Fibroblast of skin of left biceps (primary cell): ENCODE measurements around the gene UBE3D.

Experiments used
- DNase-seq, 2 experiments: peaks; one replicate each; pipeline ENCODE4 v3.0.0-alpha.2; 2013; ENCODE audit warnings: low read depth in 2 of 2

The UBE3D gene, protein sequence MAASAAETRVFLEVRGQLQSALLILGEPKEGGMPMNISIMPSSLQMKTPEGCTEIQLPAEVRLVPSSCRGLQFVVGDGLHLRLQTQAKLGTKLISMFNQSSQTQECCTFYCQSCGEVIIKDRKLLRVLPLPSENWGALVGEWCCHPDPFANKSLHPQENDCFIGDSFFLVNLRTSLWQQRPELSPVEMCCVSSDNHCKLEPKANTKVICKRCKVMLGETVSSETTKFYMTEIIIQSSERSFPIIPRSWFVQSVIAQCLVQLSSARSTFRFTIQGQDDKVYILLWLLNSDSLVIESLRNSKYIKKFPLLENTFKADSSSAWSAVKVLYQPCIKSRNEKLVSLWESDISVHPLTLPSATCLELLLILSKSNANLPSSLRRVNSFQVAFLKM

DNA sequence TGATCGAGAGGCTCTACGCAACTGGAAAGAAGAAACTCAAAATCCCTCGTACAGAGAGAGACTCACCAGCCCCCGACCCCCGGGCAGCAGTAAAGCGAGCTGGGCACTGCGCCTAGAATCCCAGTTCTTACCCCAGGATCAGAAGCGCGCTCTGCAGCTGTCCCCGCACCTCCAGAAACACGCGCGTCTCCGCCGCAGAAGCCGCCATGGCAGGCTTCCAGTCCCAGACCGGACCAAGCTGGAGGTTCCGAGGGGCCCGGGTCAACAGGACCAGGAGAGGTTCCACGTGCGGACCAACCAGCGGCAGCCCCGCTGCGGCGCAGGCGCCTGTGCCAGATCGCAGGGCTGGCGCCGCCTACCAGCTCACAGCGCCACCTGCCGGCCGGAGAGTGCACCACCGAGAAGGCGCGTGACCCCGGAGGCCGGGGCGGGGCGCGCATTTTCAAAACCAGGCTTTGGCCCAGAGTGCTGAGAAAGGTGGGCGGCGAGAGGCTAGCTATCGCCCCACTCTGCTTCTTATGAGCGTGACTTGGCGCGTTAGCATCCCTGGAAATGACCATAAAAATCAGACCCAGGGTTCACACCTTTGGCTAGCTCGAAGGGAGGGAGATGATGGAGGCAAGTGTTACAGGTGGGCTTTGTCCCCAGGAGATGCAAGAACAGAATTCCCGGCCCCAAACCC, at the start of gene UBE3D:
Gene UBE3D, minus strand, starts transcription at position 331 of the 682 bp plus-strand sequence. Its CDS starts 123 bp downstream, at position 208.
- DNase-seq = peak in 1 of 2 experiments; percentile 37

DNA sequence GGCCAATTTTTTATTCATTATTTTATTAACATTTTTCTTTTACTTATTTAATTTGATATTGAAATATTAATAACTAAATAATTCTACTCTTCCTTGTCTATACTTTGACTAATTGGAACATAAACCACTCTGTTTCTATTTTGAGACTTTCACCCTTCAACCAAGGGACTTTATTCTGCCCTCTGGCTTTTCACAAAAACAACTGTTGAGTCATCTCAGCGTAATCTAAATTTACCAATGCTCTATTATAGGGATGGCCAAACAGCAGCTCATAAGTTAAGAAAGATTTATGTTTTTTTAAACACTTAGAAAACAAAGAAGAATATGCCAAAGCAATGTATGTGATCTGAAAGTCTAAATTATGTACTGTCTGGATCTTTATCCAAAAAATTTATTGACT, 48.5 kb upstream of the UBE3D start:
- DNase-seq = no peak

DNA sequence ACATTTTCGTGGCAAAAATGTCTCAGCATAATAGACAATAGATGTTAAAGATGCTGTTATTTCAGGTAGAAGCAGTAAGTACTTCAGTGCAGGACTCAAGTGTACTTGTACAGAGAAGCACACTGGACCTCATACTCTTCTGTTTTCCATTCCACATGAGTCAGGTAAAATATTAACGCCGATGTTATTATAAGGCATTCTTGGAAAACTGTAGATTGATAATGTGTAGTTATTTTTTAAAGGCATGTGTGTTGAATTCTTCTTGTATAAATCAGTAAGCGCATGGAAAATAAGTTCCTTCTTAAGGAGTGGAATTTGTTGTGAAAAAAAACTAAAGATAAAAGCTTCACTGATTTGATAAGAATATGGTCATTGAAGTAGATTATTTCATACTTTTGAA, 47.6 kb upstream of the UBE3D start:
- DNase-seq = no peak

DNA sequence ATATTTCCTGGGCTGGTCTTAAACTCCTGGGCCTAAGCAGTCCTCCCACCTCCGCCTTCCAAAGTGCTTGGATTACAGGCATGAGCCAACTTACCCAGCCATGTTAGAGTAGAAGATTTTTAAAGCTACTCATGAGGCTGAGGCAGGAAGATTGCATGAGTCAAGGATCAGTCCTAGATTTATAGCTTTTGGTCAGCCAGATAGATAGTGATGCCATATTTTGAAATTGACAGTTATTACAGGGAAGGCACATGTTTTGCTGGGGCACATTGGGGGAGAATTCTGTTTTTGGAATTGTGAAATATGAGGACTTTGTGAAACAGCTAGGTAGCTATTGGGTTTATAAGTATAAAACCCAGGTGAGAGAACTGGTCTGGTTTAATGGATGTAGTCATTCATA, 42.7 kb upstream of the UBE3D start:
- no peak for DNase-seq

DNA sequence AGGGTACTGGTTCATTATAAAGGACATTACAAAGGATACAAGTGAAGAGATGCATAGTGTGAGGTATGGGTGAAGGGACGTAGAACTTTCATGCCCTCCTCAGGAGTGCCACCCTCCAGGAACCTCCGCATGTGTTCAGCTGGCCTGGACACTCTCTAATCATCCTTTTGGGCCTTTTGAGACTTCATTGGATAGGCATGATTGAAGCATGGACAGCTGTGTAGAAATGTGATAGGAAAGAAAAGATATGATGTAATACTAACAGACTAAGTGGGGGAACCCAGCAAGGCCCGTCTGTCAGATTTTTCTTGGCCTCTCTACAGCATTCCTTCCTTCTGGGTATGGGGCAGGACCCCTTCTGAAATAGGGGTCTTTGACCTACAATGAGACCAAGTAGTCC, 32.9 kb upstream of the UBE3D start:
- DNase-seq = no peak

DNA sequence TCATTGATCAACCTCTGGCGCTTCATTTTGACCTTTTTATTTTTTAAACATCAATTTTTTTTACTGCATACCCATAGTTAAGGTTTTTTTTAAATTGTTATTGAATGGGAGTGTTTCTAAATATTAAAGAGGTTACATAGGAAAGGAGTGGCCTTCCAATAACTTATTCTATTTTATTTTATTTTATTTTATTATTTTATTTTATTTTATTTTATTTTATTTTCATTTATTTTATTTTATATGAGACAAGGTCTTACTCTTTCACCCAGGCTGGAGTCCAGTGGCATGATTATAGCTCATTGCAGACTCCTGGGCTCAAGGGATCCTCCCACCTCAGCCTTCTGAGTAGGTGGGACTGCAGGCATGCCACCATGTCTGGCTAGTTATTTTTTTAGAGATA, 32.0 kb upstream of the UBE3D start:
- no peak for DNase-seq

DNA sequence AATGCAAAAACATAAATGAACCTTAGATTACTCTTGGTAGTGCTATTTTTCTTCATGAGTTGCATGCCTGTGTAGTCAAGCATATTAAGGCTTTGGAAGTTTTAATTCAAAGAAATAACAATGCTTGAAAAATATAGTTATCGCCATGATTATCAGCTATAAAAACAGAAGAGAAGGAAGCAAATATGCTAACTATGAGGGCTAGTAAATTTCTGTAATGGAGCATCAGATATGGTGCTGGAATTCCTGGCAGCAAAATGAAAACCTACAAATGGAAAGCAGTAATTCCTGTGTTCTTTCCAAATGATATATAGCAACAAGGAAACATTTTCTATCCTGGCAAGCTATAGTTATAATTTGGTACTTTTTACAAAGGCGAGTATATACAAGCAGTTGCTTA, 31.6 kb upstream of the UBE3D start:
- no peak for DNase-seq

DNA sequence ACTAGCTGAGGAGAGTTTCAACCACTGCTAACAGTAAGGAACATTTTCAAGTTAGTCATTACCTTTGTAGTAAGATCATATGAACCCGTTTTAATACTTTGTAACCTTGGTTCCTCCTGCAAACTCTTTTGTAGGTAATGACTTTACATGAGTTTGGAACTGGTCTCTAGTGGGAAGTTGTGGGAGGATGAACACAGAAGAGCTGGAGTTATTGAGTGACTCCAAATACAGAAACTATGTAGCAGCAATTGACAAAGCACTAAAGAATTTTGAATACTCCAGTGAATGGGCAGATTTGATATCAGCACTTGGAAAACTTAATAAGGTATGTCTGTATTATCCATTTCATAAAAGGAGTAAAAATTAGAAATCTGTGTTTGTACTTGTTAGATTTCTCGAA, 31.1 kb upstream of the UBE3D start:
- no peak for DNase-seq

DNA sequence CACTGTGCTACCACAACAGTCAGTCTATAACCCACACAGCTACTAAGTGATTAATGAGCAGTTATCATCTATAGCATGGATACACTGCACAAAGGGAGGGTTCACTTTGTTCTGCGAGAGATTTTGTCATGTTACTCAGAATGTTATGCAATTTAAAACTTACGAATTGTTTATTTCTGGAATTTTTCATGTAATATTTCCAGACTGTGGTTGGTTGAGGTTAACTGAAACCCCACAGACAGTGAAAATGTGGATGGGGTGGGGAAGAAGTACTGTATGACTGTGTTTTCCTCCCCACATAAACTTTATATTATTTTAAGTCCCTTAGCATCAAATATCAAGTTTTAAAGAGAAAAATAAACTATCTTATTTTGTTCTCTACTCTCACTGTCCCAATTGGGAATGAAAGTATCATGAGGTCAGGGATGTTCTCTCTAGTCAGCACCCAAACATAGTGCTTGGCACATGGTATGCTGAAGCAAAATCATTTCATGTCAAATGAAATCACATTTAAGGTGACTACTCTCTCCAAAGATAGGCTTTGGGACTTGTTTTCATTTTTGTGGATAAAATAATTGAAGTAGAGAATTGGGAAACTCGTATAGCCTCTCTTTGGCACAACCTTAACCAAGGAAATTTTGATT, 27.2 kb upstream of the UBE3D start:
- DNase-seq = peak in 1 of 2 experiments; percentile 8

DNA sequence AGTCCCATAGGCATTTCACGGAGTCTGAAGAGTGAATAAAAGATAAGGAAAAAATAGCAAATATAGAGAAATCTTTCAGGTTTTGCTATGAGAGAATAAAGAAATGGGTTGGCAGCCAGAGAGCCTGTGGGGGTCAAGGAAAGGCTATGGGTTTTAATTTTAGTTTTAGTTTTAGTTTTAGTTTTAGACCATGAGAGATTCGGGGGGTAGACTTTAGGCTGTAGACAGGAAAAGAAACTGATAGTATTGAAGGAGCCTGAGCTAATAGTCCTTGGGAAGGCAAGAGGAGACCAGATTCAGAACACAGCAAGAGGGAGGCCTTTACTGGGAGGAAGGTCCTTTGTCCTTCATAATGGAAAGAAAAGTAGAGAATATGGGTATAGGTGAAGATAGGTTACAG, 21.1 kb upstream of the UBE3D start:
- DNase-seq = no peak

DNA sequence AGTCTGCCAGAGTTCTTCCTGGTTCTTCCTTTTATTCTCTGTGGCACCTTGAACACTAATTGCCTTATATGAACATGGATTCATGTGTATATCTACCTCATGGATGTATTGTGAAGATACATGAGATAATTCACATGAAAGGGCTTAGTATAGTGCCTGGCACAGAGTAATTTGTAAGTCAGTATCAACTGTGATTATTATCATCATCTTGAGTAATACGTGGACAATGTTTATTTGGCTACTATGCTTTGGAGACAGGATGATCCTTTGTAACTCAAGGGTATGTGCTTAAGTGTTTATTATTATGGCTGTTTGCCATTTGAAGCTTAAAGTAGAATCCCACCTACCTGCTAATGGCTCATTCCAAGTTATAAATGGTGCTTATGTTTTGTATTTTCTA, 17.8 kb upstream of the UBE3D start:
- no peak for DNase-seq

DNA sequence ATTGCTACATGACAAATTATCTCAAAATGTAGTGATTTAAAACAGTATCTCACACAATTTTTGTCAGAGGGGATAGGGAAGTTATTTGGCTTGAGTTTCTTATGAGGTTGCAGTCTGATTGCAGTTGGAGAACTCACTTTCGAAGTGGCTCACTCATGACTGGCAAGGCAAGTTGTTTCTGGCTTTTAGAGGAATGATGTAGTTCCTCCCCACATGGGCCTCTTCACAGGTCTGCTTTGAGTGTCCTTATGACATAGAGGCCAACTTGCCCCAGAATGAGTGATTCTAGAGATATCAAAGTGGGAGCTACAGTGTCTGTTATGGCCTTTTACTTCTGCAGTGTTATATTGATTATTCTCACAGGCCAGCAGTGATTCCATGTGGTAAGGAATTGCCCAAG, 8.0 kb upstream of the UBE3D start:
- DNase-seq = no peak

DNA sequence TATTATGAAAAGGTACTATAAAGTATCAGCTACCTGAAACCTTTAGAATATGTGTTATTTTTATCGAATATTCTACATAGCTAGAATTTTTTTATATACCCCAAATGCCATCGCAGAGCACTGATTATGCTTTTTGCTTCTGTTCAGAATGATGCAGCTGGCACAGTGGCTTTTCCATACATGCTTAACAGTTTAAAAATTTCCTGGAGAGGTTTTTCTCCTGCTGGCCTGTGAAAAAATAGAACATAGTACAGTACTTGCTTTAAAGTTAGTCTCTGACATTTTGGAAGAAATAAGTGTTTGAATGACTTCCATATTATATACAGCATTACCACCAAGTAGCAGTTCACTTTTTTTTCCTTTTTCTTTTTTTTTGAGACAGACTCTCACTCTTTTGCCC, 7.1 kb upstream of the UBE3D start:
- DNase-seq = no peak

DNA sequence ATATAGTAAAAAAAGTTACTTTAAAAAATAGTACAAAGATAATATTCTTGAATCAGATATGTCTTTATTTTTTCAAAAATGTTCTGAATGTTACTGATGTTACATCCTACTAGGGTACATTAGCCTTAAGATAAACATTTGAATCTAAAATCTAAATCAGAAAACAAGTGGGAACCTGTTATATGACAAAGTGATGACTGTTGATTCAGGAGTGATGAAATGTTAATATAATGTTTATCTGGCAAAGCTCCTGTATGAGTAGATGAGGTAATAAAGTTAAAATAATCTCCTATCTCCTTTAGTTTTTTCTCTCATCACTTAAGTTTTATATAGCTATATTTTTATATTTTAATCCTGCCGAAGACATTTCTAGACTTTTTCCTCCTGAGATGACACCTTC, 6.1 kb upstream of the UBE3D start:
- no peak for DNase-seq

DNA sequence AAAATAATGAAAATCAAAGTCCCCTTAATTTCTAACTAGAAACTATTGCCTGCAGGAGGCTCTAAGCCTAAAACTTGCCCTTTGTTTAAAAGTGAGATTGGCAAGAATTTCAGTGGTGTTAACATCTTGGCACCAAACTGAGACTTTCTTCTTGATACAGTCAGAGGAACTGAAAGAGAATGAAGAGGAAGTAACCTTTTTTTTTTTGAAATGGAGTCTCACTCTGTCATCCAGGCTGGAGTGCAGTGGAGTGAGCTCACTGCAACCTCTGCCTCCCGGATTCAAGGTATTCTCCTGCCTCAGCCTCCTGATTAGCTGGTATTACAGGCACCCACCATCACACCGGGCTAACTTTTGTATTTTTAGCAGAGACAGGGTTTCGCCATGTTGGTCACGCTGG, 5.4 kb upstream of the UBE3D start:
- DNase-seq = no peak

DNA sequence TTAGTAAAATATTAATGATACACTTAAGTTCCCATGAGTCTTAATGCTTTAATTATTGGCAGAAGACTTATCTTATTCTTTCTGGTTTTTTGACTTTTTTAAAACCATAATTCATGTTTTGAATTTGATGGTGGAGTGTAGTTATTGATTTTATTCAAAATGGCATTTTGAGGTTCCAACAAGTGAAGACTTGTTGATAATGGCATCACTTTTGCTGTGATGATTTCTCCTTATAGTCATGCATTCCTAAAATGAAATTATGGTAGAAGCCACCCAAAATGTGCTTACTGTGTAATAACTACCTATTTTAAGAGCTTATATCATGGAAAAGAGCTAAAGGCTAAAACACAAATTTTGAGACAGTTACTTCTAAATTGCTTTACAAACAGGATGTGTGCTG, 4.0 kb upstream of the UBE3D start:
- no peak for DNase-seq

DNA sequence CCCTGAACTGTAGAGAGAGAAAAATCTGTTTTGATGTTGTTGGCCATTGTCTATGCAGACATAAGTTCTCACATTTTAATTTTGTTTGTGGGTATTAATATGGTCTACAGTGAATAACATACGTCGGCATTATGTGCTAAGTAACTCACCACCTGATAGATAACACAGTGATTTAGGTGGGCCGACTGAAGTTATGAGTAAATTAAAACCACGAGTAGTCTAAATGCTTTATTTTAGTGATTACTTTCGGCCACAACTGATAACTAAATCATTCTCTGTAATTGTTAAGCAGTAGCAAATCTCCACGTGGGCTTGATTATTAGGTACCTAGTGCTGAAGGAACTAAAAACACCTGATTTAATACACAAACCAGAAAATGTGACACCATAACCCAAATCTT, 3.0 kb upstream of the UBE3D start:
- DNase-seq = no peak

DNA sequence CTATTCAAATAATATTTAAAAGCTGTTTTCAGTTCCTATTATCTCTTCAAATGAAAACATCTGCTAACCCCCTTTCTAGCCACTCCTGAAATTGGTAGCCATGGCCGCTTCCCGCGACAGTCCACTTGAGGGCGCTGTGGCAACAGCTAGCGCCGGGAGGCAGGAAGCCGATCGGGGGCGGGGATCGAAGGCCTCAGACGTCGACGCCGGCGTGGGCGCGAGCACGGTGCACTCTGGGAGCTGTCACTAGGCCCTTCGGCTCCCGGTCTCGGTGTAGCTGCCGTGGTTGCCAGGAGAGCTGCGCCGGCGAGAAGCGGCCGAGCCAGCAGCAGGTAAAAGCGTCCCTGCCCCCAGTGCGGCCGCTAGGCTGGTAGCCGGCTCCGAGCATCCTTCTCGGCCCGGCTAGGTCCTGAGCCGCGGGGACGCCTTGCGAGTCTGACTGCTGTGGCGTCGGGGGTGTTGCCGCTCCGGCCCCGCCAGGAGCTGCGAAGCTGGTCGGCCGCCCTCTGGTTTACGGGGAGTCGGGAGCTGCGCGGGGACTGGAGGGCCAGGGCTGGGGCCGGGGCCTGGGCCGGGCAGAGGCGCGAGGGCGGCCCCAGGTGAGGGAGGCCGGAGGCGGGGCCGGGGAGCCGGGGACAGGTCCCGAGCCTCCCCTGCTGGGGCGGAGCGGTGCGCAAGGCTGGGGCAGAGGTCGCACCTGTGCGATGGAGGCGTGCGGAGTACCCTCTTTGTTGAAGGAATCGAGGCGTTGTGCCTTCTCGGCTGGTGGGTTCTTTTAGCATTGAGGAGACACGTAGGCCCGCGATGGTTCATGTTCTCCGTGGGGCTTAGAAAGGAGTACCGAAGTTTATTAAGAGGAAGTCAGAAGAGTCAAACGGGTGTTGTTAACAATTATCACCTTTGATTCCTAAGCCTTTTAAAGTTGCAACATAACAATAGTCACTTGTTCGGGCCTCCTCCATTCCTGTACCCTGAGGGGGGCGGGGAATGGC, 2.1 kb upstream of the UBE3D start, which contains the start of gene DOP1A:
Gene DOP1A, plus strand, starts transcription at position 224 of the 992 bp plus-strand sequence. CDS start 29,307 bp downstream, outside the sequence.
- DNase-seq = peak; percentile 65 to 71

DNA sequence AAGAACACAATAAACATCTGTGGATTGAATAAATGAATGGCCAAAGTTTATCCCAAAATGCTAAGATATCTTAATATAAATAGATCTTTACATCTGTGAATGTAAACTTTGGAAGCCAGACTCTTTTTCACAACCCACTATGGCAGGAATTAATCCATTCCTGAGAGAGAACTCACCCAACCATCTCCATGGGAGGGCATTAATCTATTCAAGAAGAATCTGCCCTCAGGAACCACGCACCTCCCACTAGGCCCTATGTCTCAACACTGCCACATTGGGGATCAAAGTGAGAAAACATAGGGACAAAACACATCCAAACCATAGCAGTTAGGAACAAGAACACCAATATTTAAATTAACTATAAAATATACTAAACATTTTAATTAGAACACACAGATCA, 3.4 kb downstream of the UBE3D start:
- peak; percentile 52 to 56 for DNase-seq

DNA sequence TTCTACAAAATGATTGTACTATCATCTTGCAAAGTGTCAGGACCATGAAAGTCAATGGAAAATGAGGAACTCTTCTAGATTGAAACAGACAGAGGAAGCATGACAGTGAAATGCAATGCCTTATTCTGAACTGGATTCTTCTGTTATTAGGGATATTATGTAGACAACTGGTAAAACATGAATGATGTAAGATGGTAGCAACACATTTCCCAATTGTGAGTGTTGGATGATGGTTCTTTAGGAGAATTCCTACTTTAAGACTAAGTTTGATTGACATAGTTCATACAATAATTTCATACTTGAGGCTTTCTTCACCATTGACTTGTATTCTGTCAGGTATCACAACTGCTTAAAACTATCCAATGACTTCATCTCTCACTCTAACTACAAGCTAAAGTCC, 4.5 kb downstream of the UBE3D start:
- no peak for DNase-seq

DNA sequence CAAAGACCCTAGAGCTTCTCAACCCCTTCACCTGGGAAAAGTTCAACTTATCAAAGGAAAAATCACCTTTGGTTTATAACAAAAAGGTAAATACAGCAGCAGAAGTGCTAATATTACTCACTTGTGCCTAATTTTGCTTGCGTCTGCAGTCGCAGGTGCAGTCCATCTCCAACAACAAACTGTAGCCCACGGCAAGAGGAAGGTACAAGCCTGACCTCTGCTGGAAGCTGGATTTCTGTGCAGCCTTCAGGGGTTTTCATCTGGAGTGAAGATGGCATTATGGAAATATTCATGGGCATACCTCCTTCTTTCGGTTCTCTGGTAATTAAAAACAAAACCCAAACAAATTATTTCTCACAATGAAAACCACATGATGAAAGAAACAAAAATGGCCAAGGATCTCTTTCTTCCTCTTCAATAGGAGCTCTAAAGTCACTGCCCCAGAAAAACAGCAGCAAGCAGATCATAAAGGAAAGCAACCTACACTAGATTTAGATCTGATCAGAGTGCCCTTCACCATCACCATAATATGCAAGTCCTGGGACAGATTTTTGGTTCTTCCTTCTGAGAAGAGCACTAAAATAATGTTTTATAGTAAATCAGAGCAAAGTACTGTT, 7.8 kb downstream of the UBE3D start:
- DNase-seq = no peak
